Stimulated activated CD8-positive, alpha-beta memory T cell treated with anti-CD3 and anti-CD28 coated beads, Interleukin-12 subunit alpha, Interleukin-12 subunit beta, amount 100 ng/mL, for 1 hour (primary cell): Measurements from ENCODE around the gene PLEKHB1.
A peak's percentile ranks its signal among the peaks of the same experiment; 100 is the strongest.
"Not testable (repeated sequence)": the region's sequence is repeated elsewhere in the genome, so short reads cannot be mapped to it uniquely, and the experiment has no call there.

Experiments
- DNase-seq: peaks from one replicate; pipeline ENCODE4 v3.0.0-alpha.2; 2020; ENCODE audit warnings: low read depth

Gene PLEKHB1

DNA sequence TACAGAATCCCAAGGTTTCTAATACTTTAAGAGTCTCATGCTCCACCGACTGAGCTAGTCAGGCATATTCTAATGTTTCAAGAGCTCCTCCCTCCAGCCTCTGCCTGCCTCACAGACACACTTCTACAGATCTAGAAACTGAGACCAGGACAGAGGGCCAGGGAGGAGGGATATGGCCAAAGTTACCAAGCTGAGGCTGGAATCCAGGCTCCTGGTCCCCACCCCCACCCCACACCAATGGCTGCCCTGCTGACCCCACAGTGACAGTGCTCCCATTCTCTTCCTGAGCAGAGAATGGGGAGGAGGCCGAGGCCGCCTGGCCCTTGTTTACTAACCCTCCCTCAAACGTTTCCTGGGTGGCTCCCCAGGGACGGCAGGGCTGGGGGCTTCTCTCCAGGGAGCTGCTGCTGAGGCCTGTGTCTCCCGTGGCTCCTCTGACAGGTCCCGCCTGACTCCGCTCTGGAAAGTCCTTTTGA is 2.2 kb downstream of the PLEKHB1 start:
- DNase-seq = no peak

DNA sequence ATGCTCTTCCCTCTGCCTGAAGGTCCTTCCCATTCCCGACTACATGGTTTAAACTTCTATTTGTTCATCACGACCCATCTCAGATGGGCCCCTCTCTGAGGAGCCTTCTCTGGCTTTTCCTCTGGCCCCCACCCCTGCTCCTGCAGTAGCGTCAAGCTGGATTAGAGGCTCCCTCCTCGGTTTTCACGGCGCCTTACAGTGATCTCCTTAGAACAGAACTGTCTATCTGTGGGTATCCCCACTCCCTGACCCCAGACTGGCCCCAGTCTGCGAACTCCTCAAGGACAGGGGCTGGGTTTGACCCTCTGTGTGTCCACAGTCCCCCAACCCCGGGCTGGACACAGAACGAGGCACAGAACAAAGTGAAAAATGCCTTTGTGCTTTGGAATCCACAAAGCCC is 2.8 kb downstream of the PLEKHB1 start:
- DNase-seq = no peak

DNA sequence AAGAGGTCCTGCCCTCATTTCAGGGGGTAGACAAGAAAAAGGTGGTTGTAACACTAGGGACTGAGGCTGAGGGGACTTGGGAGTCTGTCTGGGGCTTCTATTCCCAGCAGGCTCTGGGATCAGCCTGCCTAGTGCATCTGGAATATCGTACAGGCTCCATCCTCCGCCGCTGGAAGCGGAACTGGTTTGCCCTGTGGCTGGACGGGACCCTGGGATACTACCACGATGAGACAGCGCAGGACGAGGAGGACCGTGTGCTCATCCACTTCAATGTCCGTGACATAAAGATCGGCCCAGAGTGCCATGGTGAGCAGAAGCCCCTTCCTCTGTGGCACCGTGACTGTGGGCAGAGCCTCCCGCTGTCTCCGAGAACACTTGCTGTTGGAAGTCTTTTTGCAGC is 4.0 kb downstream of the PLEKHB1 start:
- no peak for DNase-seq

DNA sequence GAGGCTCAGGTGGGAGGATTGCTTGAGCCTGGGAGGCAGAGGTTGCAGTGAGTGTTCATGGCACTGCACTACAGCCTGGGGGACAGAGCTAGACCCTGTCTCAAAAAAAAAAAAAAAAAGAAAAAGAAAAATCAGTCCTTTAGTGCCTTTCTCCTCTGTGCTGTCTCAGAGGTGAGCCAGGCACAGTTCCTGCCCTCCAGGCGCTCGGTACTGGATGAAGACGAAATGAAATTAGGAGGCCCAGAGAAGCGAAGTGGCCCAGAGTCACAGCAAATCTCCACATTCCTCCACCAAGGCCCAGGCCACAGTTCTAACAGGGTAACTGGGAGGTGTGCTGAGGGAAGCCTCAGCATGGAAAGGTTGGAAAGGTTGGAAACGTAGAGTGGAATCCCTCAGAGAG is 4.9 kb downstream of the PLEKHB1 start:
- no peak for DNase-seq

DNA sequence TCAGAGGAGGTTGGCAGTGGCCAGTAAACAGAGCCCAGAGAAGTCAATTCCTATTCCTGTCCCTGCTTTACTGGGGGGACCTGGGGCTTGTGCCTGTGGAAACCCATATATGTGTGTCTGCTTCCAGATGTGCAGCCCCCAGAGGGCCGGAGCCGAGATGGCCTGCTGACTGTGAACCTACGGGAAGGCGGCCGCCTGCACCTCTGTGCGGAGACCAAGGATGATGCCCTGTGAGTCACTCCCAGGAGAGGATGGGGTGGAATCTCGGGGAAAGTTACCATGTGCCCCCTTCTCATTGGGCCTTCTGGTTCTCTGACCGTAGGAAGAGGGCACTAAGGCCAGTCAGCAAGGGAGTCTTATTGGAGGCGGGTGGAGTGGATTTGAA is 5.3 kb downstream of the PLEKHB1 start:
- DNase-seq = no peak

DNA sequence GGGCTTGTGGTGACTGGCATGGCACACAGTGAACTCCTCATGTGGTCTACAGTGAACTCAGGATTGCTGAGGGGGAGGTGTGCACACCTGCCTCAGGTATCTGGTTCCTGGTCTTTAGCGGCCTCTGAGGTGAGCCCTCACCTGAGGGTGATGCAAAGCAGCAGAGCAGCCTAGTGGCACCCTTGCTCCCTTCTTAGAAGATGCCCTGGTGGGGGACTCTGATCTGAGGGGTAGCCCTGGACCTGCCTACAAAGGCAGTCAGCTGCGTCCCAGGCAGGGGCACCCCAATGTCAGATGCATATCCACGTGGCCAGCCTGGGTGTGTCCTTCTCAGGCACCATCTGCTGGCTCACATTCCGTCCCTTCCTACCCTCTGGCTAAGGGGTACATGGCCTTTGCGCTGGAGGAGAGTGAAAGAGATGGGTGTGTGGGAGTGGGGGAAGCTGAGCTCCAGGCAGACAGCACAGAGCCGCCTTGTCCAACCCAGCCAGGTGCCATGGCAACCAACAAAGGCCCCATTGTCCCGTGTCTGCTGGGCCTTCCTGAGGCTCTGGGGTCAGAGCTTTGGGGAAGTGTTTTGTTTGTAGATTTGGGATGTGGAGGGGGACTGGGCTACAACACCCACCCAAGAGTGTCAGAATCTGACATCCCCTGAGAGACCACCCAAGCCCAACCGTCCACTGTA is 5.8 kb downstream of the PLEKHB1 start:
- DNase-seq = no peak

DNA sequence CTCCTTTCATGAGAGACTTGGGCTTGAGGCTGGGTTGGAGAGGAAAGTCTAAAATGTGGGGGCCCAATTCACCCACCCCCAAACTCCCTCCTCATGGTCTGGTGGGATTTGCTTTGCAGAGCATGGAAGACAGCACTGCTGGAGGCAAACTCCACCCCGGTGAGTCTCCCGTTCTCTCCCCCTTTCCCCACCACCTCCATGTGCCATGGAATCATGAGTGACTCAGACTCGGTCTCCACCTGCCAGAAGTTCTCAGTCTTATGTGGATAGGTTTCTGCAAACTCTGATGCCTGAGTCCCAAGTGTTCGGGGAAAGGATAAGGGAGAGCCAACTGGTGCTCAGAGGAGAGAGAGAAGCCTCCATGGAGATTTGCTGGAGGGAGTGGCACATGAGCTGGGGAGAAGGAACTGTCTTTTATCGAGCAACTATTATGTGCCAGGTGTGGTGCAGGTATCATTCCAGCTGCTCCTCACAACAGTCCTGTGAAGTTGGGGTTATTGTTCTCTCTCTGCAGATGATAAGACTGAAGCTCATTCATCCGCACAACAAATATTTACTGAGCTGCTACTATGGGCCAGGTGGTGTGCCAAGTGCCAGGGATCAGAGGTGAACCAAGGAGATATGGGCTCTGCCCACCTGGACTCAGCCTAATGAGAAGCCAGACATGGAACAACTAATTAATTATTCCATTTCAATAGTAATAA is 6.6 kb downstream of the PLEKHB1 start:
- no peak for DNase-seq

DNA sequence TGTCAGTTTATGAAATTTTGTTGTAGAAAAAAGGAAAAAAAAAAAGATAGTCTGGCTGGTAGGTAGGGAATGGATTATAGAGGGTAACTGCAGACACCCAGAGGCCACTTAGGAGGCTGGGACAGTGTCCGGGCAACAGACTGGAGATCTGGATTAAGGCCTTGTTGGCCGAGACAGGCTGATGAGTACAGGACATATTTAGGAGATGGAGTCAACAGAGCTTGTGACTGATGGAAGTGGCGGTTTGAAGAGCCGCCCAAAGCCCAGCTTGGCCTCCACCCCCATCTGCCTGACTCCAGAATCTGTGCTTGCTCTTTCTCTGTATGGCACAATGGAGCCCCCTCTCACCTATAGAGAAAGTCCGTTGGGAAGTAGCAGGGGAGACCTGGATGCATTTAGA is 7.6 kb downstream of the PLEKHB1 start:
- DNase-seq = no peak

DNA sequence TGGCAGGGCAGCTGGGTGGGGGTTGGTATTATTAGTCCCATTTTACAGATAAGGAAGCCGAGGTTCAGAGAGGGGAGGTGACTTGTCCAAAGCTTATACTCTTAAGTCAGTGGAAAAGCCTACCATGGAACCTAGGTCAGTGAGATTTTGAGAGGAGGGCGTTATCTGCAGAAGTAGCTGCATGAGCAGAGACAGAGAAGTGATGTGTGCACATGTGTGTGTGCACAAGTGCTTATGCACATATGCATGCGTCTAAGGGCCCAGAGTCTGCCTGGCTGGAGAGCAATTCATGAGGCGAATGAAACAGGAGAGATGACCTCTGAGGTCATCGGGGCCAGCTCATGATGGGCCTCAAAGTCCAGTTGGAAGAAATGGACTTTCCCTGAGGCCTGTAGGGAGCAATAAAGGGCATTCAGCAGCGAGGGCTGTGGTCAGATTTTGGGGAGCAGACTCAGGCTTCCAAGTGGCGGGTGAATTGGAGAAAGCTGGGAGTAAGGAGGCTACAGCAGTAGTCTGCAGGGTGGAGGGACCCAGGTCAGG is 8.2 kb downstream of the PLEKHB1 start:
- no peak for DNase-seq

DNA sequence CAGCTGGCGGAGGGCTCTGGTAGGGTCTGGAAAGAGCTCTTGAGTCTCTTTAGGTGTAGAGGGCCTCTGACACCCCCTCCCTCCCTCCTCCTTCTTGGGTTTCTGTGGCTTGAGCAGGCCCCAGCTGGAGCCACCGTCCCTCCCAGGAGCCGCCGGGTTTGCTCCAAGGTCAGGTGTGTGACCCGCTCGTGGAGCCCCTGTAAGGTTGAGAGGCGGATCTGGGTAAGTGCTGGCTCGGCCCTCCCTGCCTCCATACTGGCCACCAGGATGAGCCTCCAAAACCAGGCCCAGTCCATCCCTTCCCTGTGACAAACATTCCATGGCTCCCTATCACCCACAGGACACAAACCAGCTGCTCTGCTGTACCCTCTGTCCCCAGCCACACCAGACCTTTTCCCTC is 9.3 kb downstream of the PLEKHB1 start:
- no peak for DNase-seq

DNA sequence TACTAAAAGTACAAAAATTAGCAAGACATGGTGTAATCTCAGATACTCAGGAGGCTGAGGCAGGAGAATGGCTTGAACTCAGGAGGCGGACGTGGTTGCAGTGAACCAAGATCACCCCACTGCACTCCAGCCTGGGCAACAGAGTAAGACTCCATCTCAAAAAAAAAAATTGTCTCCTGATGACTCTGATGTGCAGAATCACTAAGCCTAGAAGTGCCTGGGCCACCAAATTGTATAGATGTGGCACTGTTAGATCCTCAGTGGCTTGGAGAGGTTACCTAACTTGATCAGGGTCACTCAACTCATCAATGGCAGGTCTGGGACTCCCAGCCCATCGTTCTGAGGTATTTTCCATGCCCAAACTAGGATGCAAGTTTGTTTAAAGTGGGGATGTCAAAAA is 10.6 kb downstream of the PLEKHB1 start:
- DNase-seq = no peak

DNA sequence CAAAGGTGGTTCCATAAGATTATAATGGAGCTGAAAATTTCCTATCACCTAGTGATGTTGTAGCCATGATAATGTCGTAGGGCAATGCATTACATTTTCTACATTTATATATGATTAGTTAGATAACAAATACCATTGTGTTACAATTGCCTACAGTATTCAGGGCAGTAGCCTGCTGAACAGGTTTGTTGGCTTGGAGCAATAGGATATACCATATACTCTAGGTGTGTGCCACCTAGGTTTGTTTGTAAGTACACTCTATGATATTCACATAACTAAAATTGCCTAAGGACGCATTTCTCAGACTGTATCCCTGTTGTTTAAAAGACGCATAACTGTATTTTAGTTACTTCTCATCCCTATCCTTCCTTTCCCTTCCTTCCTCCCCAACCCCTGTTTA is 13.6 kb downstream of the PLEKHB1 start:
- no peak for DNase-seq

DNA sequence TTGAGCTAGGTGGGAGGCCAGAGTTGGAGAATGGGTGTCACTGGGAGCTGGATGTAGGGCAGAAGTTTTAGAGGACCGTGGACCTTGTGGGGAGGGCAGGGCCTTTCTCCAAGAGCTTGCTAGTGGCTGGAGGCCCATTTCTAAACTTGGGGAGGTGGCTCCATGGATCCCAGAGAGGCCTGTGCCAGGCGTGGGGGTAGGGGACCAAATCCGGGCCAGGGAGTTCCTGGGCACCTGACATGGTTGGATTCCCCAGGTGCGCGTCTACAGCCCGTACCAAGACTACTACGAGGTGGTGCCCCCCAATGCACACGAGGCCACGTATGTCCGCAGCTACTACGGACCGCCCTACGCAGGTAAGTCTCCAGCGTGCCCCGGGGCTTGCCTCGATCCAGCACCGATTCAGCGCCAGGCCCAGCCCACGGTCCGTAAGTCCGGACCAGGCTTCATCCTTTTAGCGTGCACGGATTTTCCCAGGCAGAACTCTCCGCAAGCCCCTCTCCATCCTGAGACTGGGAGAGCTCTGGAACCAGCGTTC is 14.2 kb downstream of the PLEKHB1 start:
- no peak for DNase-seq

DNA sequence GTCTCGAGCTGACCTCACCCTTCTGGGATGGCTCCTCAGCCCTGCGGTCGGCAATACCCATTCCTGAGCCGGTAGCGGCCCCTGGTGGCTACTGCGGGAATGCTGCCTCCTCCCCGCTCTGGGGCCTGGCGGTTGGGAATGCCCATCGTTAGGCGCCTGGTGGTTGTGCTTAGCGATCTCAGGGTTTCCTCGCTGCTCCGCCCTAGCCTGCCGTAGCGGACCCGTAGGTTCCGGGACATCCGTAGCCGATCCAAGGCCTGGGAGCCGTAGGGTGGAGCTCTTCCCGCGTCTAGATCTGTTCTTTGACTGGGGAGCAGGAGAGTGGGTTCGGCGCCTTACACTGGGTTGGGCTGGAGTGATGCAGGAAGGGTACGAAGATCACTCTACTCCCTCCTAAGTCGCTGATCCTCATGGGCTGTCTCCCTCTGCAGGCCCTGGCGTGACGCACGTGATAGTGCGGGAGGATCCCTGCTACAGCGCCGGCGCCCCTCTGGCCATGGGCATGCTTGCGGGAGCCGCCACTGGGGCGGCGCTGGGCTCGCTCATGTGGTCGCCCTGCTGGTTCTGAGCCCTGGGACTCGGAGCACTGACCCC is 14.8 kb downstream of the PLEKHB1 start:
- DNase-seq = peak; percentile 73

DNA sequence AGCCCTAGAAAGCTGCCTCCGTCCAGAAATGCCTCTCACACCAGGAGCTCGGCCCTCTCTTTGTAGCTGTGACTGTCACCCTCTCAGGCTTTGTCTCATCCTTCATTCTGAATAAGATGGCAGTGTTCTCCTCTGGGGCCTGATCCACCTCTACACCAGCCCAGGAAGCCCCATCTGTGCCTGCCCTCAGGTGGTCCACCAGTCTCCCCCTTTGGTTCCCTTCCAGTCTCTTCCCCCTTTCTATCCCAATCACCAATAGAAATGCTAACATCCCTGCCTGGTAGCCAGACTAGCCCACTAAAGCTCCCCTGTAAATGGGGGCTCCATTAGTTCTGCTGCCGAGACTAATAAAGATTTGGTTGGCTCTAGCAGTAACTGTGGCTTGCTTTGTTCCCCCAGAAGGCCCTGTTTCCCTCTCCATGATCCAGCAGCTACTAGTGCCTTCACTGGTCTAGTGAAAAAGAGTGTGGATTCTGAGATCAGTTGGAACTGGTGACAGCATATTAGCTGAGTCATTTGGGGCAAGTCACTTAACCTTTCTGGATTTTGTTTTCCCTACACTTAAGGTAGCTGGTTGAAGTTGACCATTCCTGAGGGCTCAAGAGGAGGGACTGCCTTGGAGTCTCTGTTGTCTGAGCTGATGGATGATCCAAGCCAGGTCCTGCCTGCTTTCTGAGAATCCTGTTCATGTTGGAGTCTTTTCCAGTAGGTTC is 16.2 kb downstream of the PLEKHB1 start:
- DNase-seq = no peak

DNA sequence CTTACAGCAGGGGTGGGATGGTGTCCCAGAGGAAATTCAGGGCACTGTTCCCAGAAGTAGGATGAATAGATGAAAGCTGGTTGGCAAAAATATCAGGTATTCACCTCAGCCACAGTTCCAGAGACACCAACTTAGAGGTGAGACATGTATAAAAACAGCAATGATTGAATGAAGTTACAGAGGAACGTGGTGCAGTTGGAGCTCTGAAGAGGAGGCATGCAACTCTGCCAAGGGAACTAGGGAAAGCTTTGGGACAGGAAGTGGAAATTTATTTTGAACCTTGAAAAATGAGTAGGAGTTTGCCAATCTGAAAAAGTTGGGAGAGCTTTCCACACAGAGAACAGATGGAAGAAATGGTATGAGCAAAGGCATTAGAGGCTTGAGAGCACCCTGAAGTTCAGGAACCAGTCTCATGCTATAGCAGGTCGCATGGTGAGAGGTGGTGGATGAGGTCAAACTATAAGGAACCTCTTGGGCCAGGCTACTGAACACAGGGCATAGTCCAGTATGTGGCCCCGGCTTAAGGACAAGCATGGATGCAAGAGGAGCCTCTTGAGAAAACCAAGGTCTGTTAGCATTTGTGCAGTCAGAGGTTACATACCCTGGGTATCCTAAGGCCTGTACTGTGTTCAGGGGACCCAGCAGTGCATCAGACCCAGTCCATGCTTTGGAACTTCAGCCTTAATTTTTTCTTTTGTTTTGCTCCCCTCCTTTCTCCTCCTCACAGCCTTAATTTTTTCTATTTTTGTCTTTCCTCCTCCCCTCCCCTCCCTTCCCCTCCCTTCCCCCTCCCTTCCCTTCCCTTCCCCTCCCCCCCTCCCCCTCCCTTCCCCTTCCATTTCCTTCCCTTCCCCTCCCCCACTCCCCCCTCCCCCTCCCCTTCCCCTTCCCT is 17.5 kb downstream of the PLEKHB1 start:
- no peak for DNase-seq

DNA sequence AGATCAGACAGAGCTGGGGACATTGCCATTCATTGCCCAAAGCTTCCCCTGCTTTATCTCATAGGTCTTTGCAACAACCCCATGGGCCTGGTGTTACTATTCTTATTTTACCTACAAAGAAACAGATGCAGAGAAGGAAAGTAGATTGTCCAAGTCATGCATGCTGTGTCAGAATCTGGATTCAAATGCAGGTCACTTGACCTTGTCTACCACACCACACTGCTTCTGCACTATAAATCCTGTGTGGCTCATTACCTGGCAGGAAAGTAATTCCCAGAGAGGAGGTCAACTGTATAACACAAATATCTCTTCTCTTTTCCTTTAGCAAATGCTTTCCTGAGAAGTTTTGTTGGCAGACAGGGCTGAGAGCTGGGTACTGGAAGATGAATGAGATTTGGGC is 18.5 kb downstream of the PLEKHB1 start:
- DNase-seq = no peak

DNA sequence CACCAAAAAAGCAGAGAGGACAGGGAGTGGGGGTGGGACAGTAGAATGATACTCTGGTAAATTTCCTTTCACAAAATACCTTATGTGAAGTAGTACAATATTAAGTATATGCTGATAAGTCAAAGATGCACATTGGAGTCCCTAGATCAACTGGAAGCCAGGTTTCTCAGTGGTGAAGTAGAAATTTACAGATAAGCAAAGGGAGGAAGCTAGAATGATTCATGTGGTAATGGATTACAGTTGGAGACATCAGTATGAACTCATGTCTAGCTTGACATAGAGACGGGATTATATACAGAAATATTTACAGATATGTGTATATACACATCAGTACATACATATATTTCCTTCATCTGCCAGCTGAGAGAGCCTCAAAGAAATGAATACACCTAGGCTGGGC is 21.5 kb downstream of the PLEKHB1 start:
- no peak for DNase-seq

DNA sequence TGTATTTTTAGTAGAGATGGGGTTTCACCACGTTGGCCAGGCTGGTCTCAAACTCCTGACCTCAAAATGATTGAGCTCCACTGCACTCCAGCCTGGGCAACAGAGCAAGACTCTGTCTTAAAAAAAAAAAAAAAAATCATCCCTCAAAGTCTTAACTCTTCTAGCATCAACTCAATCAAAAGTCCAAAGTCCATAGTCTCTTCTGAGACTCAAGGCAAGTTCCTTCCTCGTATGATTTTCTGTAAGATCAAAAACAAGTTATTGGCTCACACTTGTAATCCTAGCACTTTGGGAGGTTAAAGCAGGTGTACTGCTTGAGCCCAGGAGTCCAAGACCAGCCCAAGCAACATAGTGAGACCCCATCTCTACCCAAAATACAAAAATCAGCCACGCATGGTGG is 24.4 kb downstream of the PLEKHB1 start:
- DNase-seq = no peak

DNA sequence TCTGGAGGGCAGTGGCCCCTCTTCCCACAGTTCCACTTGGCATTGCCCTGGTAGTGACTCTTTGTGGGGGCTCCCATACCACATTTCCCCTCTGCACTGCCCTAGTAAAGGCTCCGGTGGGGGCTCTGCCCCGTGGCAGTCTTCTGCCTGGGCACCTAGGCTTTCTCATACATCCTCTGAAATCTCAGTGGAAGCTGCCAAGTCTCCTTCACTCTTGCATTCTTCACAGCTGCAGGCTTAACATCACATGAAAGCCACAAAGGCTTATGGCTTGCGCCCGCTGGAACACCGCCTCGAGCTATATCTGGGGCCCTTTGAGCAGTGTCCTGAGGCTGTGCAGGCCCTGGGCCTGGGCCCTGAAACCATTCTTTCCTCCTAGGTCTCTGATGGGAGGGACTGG is 25.3 kb downstream of the PLEKHB1 start:
- no peak for DNase-seq

DNA sequence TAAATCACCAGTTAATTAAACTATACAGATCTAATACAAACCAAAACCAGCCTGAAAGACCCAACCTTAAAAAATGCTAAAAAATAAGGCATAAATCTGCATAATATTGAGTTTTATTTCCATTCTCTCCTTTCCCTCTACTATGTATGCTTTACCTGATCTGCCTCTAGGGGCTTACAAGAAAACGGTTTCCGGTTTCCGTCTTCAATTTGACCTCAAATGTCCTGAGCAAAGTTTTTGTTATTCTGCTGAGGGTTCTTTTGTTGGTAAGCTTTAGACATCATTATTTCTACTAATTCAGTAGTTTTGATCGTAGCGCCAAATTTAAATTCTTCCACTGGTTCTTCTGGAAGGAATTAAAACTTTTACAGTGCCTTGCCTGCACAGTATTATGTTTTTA is 30.2 kb downstream of the PLEKHB1 start:
- not testable (repeated sequence) for DNase-seq
